GM23338 (cell line): Measurements from ENCODE around the gene NRXN2.

Experiments
- CREB1 ChIP-seq: fragments of 250-450 bp; sonication (Bioruptor Pico); IDR thresholded peaks from 2 replicates; pipeline ENCODE4 v1.5.0; 2020; ENCODE audit warnings: low read depth, mild to moderate bottlenecking, moderate library complexity
- CTCF ChIP-seq, 2 experiments: fragments of 200-600 bp in 1 of 2; sonication (generic) in 1 of 2; conservative IDR thresholded peaks; 2 replicates each; pipeline versions ENCODE4 v1.5.1 to v1.6.1; 2016 to 2017; ENCODE audit warnings: antibody characterized with exemption in 2 of 2, low read depth in 2 of 2, mild to moderate bottlenecking in 2 of 2, moderate library complexity in 1 of 2
- EZH2 ChIP-seq: fragments of 200-600 bp; sonication (generic); IDR thresholded peaks from one replicate; pipeline ENCODE4 v1.8.0; 2017; ENCODE audit warnings: antibody characterized with exemption, mild to moderate bottlenecking, low read depth; ENCODE audit not compliant: unreplicated experiment
- EZH2phosphoT487 ChIP-seq: fragments of 200-600 bp; sonication (generic); IDR thresholded peaks from one replicate; pipeline ENCODE4 v1.8.1; 2018; ENCODE audit warnings: antibody characterized with exemption; ENCODE audit not compliant: unreplicated experiment
- JUNB ChIP-seq: IDR thresholded peaks from one replicate; pipeline ENCODE4 v1.6.1; 2016; ENCODE audit warnings: antibody characterized with exemption; ENCODE audit not compliant: unreplicated experiment
- NANOG ChIP-seq: IDR thresholded peaks from 2 replicates; pipeline ENCODE4 v1.6.1; 2016; ENCODE audit warnings: antibody characterized with exemption, borderline replicate concordance
- POLR2AphosphoS5 ChIP-seq: IDR thresholded peaks from 2 replicates; pipeline ENCODE4 v1.6.1; 2016; ENCODE audit warnings: antibody characterized with exemption, low read depth
- STAT1 ChIP-seq: IDR thresholded peaks from one replicate; pipeline ENCODE4 v1.6.1; 2016; ENCODE audit warnings: antibody characterized with exemption; ENCODE audit not compliant: unreplicated experiment
- ZNF114 ChIP-seq: fragments of 250-450 bp; sonication (Bioruptor Pico); IDR thresholded peaks from 2 replicates; pipeline ENCODE4 v1.5.0; 2020; ENCODE audit warnings: mild to moderate bottlenecking, moderate library complexity
- ZNF331 ChIP-seq: fragments of 250-450 bp; sonication (Bioruptor Pico); IDR thresholded peaks from 2 replicates; pipeline ENCODE4 v1.5.0; 2020; ENCODE audit warnings: low read depth, mild to moderate bottlenecking, moderate library complexity
- ZNF462 ChIP-seq: fragments of 250-450 bp; sonication (Bioruptor Pico); IDR thresholded peaks from 2 replicates; pipeline ENCODE4 v1.5.0; 2020; ENCODE audit warnings: mild to moderate bottlenecking, moderate library complexity
- TF ChIP-seq, protein P1 (sequence below): IDR thresholded peaks from 2 replicates; pipeline ENCODE4 v1.6.1; 2016; ENCODE audit warnings: antibody characterized with exemption
- TF ChIP-seq, protein P2 (sequence below): IDR thresholded peaks from one replicate; pipeline ENCODE4 v1.6.1; 2018; ENCODE audit warnings: antibody characterized with exemption; ENCODE audit not compliant: unreplicated experiment

DNA sequence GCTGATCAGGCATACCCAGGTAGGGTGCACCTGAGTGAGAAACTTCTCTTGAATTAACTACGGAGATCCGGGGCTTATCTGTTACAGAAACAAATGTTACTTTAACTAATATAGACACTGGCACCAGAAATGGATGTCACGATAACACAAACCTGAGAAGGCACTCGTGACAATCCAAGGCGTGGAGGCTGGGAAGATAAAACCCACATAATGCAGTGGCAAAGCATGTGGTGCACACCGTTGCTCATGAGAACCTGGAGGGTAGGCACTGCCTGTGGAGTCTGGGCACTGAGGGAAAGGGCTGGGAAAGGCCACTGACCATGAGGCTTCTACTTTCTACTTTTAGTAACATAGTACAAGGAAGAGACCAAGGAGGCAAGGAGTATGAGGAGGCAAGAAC lies 109.3 kb downstream of the NRXN2 start:
- TF ChIP-seq CTCF (conservative IDR thresholded peaks at IDR 0.05; ENCODE audit: low read depth in 2 of 2) (no peak), EZH2 (no peak), EZH2phosphoT487 (no peak), POLR2AphosphoS5 (no peak), JUNB (no peak), CREB1 (CRISPR knock-in tag) (no peak), ZNF114 (CRISPR knock-in tag) (no peak), STAT1 (no peak), ZNF462 (CRISPR knock-in tag) (no peak), ZNF331 (CRISPR knock-in tag) (no peak), NANOG (no peak)
- TF ChIP-seq, protein P1, sequence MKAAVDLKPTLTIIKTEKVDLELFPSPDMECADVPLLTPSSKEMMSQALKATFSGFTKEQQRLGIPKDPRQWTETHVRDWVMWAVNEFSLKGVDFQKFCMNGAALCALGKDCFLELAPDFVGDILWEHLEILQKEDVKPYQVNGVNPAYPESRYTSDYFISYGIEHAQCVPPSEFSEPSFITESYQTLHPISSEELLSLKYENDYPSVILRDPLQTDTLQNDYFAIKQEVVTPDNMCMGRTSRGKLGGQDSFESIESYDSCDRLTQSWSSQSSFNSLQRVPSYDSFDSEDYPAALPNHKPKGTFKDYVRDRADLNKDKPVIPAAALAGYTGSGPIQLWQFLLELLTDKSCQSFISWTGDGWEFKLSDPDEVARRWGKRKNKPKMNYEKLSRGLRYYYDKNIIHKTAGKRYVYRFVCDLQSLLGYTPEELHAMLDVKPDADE = no peak
- TF ChIP-seq, protein P2, sequence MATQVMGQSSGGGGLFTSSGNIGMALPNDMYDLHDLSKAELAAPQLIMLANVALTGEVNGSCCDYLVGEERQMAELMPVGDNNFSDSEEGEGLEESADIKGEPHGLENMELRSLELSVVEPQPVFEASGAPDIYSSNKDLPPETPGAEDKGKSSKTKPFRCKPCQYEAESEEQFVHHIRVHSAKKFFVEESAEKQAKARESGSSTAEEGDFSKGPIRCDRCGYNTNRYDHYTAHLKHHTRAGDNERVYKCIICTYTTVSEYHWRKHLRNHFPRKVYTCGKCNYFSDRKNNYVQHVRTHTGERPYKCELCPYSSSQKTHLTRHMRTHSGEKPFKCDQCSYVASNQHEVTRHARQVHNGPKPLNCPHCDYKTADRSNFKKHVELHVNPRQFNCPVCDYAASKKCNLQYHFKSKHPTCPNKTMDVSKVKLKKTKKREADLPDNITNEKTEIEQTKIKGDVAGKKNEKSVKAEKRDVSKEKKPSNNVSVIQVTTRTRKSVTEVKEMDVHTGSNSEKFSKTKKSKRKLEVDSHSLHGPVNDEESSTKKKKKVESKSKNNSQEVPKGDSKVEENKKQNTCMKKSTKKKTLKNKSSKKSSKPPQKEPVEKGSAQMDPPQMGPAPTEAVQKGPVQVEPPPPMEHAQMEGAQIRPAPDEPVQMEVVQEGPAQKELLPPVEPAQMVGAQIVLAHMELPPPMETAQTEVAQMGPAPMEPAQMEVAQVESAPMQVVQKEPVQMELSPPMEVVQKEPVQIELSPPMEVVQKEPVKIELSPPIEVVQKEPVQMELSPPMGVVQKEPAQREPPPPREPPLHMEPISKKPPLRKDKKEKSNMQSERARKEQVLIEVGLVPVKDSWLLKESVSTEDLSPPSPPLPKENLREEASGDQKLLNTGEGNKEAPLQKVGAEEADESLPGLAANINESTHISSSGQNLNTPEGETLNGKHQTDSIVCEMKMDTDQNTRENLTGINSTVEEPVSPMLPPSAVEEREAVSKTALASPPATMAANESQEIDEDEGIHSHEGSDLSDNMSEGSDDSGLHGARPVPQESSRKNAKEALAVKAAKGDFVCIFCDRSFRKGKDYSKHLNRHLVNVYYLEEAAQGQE = no peak
